GM12801 (cell line): Measurements from ENCODE around the gene LDAH.

Experiments used
- TF ChIP-seq, protein P1 (sequence below): IDR thresholded peaks from one replicate; pipeline ENCODE4 v1.5.1; 2011; ENCODE audit warnings: control low read depth; ENCODE audit not compliant: insufficient read length; ENCODE audit errors: extremely low read depth

LDAH gene

DNA sequence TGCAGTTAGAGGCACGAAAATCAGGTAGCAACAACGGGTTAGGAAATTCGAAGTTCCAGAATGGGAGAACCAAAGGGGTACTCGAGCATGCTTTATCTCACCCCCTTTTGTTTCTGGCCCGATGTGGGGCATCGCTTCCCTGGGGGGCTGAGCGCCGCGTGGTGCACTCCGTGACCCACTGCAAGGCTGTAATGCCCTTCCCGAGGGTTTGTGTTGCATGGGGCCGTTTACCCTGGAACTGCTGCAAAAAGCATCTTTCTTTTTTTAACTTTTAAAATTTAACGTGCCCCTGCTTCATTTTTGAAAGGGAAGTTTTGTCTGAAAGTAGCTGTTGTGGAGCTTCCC, 151.2 kb downstream of the LDAH start:
- TF ChIP-seq, protein P1, sequence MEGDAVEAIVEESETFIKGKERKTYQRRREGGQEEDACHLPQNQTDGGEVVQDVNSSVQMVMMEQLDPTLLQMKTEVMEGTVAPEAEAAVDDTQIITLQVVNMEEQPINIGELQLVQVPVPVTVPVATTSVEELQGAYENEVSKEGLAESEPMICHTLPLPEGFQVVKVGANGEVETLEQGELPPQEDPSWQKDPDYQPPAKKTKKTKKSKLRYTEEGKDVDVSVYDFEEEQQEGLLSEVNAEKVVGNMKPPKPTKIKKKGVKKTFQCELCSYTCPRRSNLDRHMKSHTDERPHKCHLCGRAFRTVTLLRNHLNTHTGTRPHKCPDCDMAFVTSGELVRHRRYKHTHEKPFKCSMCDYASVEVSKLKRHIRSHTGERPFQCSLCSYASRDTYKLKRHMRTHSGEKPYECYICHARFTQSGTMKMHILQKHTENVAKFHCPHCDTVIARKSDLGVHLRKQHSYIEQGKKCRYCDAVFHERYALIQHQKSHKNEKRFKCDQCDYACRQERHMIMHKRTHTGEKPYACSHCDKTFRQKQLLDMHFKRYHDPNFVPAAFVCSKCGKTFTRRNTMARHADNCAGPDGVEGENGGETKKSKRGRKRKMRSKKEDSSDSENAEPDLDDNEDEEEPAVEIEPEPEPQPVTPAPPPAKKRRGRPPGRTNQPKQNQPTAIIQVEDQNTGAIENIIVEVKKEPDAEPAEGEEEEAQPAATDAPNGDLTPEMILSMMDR, result no peak

DNA sequence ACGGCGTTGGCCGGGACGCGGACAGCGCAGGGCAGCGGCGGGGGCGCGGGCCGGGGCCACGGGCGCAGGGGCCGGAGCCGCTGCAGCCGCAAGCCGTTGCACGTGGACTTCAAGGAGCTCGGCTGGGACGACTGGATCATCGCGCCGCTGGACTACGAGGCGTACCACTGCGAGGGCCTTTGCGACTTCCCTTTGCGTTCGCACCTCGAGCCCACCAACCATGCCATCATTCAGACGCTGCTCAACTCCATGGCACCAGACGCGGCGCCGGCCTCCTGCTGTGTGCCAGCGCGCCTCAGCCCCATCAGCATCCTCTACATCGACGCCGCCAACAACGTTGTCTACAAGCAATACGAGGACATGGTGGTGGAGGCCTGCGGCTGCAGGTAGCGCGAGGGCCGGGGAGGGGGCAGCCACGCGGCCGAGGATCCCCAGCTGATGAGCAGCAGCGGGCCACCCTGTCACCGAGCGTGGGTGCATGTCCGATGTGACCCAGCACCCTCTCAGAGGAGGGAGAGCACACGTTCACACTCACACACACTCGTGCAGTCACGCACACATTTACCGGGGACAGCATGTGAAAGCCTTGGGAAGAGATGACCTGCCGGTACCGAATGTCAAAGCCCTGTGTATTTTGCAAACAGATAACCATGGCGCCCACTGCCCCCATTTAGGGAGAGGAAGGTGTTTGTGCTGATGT, 151.7 kb downstream of the LDAH start:
- TF ChIP-seq, protein P1, result no peak

DNA sequence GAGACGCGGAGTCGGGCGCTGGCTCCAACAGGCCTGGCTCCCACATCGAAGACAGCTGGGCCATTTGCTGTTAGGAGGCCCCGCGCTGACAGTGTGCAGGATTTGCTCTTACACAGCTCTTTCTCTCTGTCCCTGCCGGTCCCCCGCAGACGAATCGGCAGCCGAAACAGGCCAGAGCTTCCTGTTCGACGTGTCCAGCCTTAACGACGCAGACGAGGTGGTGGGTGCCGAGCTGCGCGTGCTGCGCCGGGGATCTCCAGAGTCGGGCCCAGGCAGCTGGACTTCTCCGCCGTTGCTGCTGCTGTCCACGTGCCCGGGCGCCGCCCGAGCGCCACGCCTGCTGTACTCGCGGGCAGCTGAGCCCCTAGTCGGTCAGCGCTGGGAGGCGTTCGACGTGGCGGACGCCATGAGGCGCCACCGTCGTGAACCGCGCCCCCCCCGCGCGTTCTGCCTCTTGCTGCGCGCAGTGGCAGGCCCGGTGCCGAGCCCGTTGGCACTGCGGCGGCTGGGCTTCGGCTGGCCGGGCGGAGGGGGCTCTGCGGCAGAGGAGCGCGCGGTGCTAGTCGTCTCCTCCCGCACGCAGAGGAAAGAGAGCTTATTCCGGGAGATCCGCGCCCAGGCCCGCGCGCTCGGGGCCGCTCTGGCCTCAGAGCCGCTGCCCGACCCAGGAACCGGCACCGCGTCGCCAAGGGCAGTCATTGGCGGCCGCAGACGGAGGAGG, 152.4 kb downstream of the LDAH start:
- TF ChIP-seq, protein P1, result no peak

DNA sequence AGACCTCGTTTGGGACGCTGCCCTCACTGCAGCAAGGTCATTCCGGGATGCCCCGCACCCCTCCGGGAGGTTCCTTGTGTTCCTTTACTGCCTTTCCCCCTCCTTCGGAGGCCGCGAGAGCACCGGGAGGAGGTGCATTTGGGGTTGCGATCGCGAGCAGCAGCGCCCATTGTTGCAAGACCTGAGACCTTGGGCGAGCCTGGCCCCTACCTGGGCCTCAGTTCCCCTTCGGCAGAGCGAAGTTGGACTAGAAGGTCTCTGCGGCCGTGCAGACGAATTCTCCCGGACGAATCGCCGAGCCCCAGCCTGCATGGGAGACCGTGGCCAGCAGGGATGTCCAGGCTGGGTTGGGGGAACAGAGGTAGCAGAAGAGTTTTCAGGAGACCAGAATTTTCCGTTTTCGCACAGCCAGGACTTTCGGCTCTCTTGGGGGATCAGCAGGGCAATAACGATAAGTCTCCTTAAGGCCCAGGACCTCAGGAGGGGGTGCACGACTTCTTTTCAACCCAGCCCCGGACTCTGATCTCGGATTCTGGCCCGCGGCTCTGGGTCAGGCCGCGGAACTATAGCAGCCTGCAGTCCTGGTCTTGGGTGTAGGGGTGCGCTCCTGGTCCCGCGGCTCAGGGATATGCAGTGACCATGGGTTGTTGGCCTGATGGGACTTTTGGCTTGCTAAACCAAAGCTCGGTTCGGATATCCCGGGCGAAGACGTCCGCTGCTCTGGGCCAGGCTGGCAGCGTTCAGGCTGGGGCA, 153.2 kb downstream of the LDAH start:
- TF ChIP-seq, protein P1, result no peak

DNA sequence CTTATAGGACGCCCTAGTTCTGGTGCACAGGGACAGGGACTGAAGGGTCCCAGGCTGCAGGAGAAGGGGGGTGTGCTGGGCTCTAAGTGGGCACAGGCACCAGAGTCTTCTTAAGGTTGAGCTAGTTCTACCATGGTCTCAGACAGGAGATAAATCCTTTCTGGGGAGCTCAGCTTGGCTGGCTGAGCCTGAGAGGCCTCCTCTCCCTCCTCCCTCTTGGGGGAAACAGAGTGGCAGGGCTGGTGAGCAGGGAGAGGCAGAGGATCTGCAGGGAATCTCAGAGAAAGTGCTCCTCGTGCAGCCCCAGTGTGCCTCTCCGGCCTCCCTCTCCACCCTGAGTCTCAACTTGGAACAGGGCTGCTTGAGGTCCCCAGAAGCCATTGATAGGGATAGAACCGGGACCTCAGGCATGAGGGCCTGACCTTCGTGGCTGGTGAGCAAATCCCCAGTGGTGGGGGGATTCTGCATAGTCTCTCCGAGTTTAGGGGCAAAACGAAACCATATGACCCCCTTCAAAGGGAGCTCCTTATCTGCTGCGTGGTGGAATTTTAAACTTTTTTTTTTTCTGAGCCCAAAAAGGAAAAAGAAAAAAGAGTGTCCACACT, 153.9 kb downstream of the LDAH start:
- TF ChIP-seq, protein P1, result no peak

DNA sequence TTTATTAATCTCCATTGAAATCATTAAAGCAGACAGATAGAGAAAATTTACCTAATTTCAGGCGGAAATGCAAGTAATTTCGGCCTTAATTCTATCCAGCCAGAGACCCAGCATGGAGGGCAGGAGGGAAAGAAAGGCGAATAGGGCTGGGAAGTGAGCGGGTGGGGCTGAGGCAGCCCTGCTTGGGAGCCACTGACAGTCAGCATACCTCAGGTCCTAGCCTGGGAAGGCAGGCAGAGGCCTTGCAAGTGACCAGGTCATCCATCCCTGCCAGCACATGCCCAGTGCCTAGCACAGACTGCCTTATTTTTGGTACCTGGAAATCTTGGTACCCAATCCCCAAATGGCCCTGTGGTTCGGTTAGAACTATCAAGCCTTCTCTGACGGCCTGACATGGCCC, 154.4 kb downstream of the LDAH start:
- TF ChIP-seq, protein P1, result no peak

DNA sequence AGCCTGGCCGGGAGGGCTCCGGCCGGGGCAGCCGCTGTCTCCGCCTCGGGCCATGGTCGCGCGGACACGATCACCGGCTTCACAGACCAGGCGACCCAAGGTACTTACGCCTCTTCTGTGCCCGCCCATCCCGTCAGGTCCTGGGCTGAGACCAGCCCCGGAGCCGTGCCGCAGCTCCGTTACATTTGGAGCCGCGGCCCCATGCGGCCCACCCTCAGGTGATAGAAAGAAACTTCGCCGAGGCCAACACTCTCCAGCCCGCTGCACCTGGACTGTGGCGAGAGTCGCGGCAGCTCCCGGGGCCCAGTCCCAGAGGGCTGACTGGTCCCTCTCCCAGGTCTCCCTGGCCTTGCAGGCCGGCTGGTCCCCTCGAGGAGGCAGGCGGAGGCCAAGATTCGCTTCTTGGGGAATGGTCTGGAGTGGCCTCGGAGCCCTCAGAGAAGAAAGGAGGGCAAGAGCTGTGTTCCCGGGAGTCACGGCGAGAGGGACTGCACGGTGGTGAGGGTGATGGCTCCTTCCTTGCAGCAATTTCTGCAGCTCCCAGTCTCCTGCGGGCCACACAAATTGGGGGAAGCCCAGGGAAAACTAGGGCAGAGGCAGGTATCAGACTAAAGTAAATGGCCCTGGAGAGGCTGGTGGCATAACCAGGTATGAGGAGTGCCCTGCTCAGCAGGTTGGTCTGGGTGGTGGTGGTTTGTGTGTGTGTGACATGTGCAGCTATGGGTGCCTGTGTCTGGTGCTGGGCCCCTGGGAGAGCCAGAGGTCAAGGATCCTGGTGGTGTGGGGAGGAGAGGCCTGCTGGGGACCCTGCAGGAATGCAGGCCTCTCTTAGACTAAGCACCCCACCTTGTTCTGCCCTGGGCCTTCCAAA, 155.1 kb downstream of the LDAH start:
- TF ChIP-seq, protein P1, result no peak
